ENCODE data around the gene SH3BGRL2. TPM values are rescaled to one million over a fixed set of nuclear protein-coding genes. Genes with fewer than 3 reads are reported as not detected.

SH3BGRL2 gene
- total and polyA plus RNA-seq, 2 experiments from 2014 or later = 8.4 to 24.5 TPM

DNA sequence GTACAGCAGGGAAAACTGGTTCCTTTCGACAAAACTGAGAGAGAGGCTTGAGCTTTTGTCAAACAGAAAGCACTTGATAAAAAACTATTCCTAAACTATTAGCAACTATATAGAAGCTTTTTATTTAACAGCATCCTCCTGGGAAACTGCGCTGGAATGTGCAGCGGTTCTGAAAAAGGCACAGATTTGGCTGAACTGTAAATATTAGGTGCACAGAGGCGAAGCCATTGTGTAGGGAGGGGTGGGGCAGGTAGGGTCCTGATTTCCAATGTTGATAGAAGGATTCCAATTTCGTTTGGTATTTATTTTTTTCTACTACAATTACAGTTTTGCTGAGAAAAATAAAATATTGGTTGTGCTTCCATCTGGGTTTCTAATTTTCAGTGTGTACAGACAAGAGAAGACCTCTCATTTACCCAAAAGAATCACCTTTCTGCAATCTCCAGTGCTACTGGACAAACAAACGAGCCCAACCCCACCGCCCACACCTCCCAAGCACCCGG, 698 bp upstream of the SH3BGRL2 start (continued):
- TF ChIP-seq, protein P1, sequence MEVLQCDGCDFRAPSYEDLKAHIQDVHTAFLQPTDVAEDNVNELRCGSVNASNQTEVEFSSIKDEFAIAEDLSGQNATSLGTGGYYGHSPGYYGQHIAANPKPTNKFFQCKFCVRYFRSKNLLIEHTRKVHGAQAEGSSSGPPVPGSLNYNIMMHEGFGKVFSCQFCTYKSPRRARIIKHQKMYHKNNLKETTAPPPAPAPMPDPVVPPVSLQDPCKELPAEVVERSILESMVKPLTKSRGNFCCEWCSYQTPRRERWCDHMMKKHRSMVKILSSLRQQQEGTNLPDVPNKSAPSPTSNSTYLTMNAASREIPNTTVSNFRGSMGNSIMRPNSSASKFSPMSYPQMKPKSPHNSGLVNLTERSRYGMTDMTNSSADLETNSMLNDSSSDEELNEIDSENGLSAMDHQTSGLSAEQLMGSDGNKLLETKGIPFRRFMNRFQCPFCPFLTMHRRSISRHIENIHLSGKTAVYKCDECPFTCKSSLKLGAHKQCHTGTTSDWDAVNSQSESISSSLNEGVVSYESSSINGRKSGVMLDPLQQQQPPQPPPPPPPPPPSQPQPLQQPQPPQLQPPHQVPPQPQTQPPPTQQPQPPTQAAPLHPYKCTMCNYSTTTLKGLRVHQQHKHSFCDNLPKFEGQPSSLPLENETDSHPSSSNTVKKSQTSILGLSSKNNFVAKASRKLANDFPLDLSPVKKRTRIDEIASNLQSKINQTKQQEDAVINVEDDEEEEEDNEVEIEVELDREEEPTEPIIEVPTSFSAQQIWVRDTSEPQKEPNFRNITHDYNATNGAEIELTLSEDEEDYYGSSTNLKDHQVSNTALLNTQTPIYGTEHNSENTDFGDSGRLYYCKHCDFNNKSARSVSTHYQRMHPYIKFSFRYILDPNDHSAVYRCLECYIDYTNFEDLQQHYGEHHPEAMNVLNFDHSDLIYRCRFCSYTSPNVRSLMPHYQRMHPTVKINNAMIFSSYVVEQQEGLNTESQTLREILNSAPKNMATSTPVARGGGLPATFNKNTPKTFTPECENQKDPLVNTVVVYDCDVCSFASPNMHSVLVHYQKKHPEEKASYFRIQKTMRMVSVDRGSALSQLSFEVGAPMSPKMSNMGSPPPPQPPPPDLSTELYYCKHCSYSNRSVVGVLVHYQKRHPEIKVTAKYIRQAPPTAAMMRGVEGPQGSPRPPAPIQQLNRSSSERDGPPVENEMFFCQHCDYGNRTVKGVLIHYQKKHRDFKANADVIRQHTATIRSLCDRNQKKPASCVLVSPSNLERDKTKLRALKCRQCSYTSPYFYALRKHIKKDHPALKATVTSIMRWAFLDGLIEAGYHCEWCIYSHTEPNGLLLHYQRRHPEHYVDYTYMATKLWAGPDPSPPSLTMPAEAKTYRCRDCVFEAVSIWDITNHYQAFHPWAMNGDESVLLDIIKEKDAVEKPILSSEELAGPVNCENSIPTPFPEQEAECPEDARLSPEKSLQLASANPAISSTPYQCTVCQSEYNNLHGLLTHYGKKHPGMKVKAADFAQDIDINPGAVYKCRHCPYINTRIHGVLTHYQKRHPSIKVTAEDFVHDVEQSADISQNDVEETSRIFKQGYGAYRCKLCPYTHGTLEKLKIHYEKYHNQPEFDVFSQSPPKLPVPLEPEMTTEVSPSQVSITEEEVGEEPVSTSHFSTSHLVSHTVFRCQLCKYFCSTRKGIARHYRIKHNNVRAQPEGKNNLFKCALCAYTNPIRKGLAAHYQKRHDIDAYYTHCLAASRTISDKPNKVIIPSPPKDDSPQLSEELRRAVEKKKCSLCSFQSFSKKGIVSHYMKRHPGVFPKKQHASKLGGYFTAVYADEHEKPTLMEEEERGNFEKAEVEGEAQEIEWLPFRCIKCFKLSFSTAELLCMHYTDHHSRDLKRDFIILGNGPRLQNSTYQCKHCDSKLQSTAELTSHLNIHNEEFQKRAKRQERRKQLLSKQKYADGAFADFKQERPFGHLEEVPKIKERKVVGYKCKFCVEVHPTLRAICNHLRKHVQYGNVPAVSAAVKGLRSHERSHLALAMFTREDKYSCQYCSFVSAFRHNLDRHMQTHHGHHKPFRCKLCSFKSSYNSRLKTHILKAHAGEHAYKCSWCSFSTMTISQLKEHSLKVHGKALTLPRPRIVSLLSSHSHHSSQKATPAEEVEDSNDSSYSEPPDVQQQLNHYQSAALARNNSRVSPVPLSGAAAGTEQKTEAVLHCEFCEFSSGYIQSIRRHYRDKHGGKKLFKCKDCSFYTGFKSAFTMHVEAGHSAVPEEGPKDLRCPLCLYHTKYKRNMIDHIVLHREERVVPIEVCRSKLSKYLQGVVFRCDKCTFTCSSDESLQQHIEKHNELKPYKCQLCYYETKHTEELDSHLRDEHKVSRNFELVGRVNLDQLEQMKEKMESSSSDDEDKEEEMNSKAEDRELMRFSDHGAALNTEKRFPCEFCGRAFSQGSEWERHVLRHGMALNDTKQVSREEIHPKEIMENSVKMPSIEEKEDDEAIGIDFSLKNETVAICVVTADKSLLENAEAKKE (CRISPR knock-in tag; IDR thresholded peaks at IDR 0.05) = no peak
- TF ChIP-seq CREB1 (CRISPR knock-in tag; IDR thresholded peaks at IDR 0.05; ENCODE audit: low read depth) (no peak), STAT1 (IDR thresholded peaks at IDR 0.05; ENCODE audit: unreplicated experiment) (no peak)
- TF ChIP-seq, protein P2, sequence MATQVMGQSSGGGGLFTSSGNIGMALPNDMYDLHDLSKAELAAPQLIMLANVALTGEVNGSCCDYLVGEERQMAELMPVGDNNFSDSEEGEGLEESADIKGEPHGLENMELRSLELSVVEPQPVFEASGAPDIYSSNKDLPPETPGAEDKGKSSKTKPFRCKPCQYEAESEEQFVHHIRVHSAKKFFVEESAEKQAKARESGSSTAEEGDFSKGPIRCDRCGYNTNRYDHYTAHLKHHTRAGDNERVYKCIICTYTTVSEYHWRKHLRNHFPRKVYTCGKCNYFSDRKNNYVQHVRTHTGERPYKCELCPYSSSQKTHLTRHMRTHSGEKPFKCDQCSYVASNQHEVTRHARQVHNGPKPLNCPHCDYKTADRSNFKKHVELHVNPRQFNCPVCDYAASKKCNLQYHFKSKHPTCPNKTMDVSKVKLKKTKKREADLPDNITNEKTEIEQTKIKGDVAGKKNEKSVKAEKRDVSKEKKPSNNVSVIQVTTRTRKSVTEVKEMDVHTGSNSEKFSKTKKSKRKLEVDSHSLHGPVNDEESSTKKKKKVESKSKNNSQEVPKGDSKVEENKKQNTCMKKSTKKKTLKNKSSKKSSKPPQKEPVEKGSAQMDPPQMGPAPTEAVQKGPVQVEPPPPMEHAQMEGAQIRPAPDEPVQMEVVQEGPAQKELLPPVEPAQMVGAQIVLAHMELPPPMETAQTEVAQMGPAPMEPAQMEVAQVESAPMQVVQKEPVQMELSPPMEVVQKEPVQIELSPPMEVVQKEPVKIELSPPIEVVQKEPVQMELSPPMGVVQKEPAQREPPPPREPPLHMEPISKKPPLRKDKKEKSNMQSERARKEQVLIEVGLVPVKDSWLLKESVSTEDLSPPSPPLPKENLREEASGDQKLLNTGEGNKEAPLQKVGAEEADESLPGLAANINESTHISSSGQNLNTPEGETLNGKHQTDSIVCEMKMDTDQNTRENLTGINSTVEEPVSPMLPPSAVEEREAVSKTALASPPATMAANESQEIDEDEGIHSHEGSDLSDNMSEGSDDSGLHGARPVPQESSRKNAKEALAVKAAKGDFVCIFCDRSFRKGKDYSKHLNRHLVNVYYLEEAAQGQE (IDR thresholded peaks at IDR 0.05; ENCODE audit: unreplicated experiment) = no peak

DNA sequence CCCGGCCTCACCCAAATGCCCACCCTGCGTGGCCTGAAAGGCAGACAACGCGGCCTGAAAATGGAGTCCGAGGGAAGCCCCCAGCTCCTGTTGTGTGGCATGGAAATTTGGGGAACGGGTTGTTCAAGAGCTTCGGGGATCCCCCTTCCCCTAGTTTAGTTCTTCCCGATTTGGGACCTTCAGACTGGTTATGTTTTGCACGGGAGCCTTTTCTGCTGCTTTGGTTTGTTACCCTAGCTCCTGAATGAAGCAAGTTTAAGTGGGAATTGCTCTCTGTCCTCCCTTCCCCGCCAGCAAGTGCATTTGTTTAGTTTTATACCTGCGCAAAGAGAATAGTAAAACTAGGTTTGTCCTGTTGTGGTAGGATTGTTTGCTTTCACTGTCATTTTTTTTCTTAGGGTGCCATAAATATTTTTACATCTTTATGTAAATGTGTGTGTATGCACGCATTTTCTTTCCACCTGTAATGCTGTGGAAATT, 604 bp downstream of the SH3BGRL2 start:
- Histone ChIP-seq H3K9me2 (ENCODE audit: insufficient read depth) (no peaks in the 10 kb centered on the region), H3F3A (replicated peaks; ENCODE audit: low read depth) (no peaks in the 10 kb centered on the region), H3K36me3 (ENCODE audit: insufficient read depth) (no peaks in the 10 kb centered on the region), H3K27ac (ENCODE audit: low read depth) (no peak overlapping the region), H4K20me1 (replicated peaks; ENCODE audit: insufficient read depth) (no peaks in the 10 kb centered on the region; the same call in 1 of the 2 replicates), H3K4me1 (ENCODE audit: insufficient read depth) (peaks cover 22% of the 10 kb centered on the region), H3K79me2 (replicated peaks; ENCODE audit: insufficient read depth) (0 out of 2 replicates have a peak, but pooled peaks cover 8% of the 10 kb centered on the region), H3K4me3 (peak overlapping the region; percentile 94), H3K4me2 (peak overlapping the region; percentile 98), H2AFZ (peak overlapping the region; percentile 100), H3K27me3 (ENCODE audit: insufficient read depth) (peaks cover 27% of the 10 kb centered on the region)
- Mint-ChIP-seq H3K36me3 (ENCODE audit: low read depth) (no peaks in the 10 kb centered on the region), H3K27me3 (ENCODE audit: insufficient read depth, low read depth, poor library complexity) (peaks cover 8% of the 10 kb centered on the region), H3K27ac (no peak overlapping the region), H3K4me1 (peaks cover 16% of the 10 kb centered on the region), H3K4me3 (peak overlapping the region; percentile 95), H3K9me3 (no peaks in the 10 kb centered on the region)
- ATAC-seq (peak; percentile 15; the same call in 2 of the 3 replicates), DNase-seq (ENCODE audit: low spot score) (no peak)
- TF ChIP-seq EZH2 (IDR thresholded peaks at IDR 0.05; ENCODE audit: low read depth, unreplicated experiment) (no peak), JUNB (IDR thresholded peaks at IDR 0.05; ENCODE audit: unreplicated experiment) (no peak), STAT1 (IDR thresholded peaks at IDR 0.05; ENCODE audit: unreplicated experiment) (no peak), NANOG (IDR thresholded peaks at IDR 0.05; ENCODE audit: borderline replicate concordance) (no peak)
